ENCODE measurements around the gene KCTD1.
A peak's percentile ranks its signal among the peaks of the same experiment; 100 is the strongest.

The KCTD1 gene

DNA sequence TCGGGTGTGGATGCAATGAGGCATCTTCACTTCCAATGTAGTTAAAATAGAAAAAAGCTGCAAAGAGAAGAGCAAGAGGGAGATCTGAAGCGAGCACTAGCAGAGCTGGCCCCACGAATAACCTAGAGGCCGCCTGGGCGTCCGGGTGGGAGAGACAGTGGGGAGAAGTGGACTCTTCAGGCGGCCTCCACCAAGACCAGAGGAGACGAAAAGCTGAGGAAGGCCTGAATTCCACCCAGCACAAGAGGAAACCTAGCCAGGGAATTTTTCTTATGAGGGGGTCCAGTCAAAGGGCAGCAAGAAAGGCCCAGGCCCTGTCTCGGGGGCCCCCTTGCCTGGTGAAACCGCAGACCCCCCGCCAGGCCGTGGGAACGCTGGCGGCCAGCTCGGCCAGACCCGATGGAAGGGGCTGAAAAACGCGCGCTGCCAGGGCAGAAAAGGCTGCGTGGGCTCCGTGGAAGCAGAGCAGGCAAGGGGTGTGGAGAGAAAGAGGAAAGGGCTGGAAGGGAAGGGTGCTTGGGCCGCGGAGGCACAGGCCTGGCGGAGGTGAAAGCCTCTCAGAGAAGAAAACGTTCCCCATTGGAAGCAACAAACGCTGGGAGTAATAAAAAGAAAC lies 69.2 kb downstream of the KCTD1 start:
- DNase-seq: no peak

GRCh38 chr18:26477828-26478466 lies 70.4 kb downstream of the KCTD1 start:
- DNase-seq: peak; percentile 67

DNA sequence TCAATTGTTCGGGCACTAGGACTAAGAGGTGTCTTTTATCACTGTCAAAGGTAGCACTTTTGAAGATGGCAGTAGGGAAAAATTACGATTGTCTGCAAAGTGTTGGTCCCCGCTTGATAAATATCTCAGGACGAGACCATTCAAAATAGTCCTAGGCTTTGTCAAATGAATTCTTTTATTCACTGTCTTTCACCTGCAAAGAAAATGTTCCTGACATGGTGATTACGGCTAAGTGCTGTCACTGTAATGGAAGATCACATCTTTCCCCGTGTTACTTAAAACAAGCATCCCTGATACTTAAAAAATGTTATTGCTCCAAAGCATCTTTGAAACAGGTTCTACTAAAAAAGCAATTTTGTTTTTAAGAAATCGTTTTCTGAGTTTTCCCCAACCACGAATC lies 71.7 kb downstream of the KCTD1 start:
- no peak for DNase-seq

DNA sequence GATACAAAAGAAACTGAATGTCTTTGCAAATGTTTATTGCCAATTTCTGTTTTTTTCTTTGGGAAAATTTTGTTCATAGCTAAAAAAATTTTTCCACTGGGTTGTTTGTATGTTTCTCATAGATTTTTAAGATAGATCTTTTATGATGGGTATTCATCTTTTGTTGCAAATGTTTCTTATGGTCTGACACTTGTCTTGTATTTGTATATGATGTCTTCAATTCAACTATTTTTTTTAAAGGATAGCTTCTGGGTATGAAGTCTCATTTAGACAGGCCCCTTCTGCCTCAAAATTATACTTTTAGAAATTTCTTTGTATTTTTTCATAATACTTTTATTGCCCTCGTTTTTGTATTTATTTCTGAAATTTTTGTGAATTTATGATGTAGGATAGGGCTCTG lies 73.8 kb downstream of the KCTD1 start:
- no peak for DNase-seq

DNA sequence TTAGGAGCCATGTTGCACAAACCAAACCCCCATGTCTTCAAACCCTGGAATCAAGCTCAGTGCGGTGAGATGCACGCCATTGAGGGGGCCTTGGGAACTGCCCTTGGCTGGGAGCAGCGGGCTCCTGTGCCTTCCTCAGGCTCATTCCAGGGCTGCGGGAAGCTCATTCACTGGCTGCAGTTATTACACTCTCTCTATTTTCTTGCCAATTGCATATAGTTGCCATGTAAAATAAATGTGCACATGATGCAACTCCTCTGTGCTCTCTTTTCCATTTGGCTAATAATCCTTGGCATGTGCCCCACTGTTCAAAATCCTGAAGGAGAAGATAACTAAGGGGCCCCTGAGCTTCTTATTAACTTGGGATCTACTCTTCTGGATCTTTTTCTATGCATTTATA lies 74.7 kb downstream of the KCTD1 start:
- no peak for DNase-seq

- DNase-seq: no peak
Measured at GRCh38 chr18:26471826-26472225, 76.5 kb downstream of the KCTD1 start.

- peak; percentile 63 for DNase-seq
Measured at GRCh38 chr18:26471027-26471426, 77.3 kb downstream of the KCTD1 start.

GRCh38 chr18:26470011-26470637 lies 78.2 kb downstream of the KCTD1 start:
- DNase-seq: no peak

GRCh38 chr18:26468931-26469340 lies 79.4 kb downstream of the KCTD1 start:
- no peak for DNase-seq

- DNase-seq: no peak
Measured at GRCh38 chr18:26466026-26466425, 82.3 kb downstream of the KCTD1 start.

DNA sequence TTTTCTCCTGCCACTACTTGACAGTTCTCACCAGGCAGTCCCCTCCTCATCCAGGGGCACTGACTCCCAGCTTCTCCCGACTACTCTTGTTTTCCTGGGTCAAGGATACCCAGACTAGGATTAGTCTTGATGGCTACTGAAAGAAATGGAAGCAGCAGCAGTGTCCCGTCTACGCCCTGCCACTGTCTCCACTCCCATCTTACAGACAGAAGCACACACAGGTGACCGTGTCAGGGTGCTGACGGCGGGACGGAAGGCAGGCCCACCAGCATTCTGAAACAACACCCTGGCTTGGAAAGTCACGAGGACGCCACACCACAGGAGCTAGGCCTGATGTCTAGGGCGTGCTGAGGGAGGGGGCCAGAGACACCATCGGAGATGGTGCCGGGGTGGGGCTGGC lies 82.9 kb downstream of the KCTD1 start:
- DNase-seq: no peak

DNA sequence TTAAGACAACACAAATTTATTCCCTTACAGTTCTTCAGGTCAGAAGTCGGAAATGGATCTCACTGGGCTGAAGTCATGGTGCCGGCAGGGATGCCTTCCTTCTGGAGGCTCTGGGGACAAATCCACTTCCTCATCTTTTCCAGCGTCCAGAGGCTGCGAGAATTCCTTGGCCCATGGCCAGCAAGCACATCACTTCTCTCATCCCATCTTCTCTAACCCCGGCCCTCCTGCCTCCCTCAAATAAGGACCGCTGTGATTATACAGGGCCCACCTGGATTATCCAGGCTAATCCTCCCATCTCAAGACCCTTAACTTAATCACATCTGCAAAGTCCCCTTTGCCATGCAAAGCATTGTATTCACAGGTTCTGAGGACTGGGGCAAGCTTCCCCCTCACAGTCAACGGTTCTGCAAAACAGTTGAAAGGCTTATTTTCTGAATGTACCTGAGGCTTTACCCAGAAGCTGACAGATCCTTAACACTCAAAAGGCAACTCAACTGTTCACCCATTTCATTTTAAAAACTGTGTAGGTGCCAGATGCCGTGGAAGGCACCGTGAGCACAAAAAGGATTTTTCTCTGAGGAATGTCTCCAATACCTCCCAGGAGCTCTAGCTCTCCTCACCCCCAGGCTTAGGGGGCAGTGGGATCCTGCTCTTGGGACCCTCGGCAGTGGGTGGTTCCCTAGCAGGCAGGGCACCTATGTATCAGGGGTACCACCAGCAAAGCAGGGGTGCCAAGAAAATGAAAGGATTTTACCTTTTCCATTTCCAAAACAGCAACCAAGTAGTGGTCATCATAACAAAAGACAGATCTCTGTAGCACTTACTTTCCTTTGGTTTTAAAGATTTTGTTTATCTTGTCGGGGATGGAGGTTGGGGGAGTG lies 84.0 kb downstream of the KCTD1 start:
- no peak for DNase-seq

- no peak for DNase-seq
Measured at GRCh38 chr18:26462355-26462754, 86.0 kb downstream of the KCTD1 start.

DNA sequence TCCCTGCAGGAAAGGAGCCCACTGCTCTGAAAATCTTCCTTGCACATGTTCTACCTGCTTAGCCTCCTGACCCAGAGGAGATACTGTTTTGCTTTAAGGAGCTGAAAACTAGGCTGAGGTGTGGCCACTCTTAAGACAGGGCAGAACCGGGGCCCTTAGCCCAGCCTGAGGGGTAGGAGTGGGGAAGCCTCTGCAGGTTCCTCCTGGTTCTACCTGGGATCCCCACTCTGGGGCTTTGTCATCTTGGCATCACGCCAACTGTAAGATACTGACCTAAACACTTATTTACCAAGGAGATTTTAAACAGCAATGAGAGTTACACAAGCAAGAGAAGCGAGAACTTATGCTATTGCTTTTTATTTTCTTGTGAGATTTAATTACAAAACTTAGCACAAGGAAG lies 86.9 kb downstream of the KCTD1 start:
- DNase-seq: no peak

GRCh38 chr18:26460449-26461091 lies 87.8 kb downstream of the KCTD1 start:
- no peak for DNase-seq

GRCh38 chr18:26459884-26460283 lies 88.5 kb downstream of the KCTD1 start:
- no peak for DNase-seq

- no peak for DNase-seq
Measured at GRCh38 chr18:26459340-26459739, 89.0 kb downstream of the KCTD1 start.

- DNase-seq: no peak
Measured at GRCh38 chr18:26458526-26459232, 89.7 kb downstream of the KCTD1 start.

GRCh38 chr18:26457611-26458353 lies 90.6 kb downstream of the KCTD1 start:
- DNase-seq: no peak

DNA sequence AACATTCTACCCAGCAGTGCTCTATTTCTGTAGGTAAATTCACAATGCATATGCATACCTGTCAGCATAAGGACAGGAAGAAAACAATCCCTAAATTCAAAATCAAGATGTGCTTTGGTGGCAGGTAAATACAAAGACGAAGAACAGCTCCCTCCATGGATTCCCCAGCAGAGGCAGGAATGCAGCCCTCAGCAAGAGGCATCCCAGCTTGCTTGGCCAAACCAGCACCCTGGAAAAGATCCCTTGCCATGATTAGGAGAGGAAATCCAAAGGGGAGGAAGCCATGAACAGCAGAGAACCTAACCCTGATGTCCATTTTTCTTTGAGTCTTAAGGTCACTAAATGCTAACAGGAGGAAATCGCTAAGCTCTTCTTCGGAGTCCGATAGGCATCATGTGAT lies 91.2 kb downstream of the KCTD1 start:
- DNase-seq: no peak

DNA sequence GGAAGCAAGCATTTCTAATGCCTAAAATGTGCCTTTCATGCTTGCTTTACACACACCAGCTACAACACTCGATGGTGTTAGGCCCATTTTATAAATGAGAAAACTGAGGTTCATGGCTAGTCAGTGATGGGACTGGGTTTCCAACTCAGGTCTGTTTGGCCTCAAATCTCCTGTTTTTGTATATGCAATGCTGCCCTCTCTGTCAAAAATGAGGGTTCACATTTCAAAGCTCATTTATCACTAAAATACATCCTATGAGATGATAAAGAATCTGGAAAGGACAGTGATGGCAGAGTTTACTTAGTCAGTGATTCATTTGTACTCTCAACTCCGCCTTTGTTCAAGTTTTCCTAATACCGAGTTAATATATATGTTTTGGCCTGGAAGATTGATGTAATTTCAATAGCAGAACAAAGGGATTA lies 92.3 kb downstream of the KCTD1 start:
- no peak for DNase-seq

GRCh38 chr18:26455639-26456038 lies 92.7 kb downstream of the KCTD1 start:
- DNase-seq: no peak

Measured in kidney glomerular epithelial cell (primary cell).